OCI-LY1 (cell line): Measurements from ENCODE around the gene ABCD3.

Experiments
- CTCF ChIP-seq: fragments of 200-600 bp; sonication (generic), shearing (Covaris generic); IDR thresholded peaks from 2 replicates; pipeline ENCODE4 v1.5.1; 2017; ENCODE audit warnings: mild to moderate bottlenecking, antibody characterized with exemption, low read length, moderate library complexity, mixed read lengths
- EZH2 ChIP-seq: fragments of 200-600 bp; sonication (generic), shearing (Covaris generic); IDR thresholded peaks from 2 replicates; pipeline ENCODE4 v1.8.0; 2017; ENCODE audit warnings: borderline replicate concordance, mixed run types, mild to moderate bottlenecking, antibody characterized with exemption, low read length, moderate library complexity, mixed read lengths

DNA sequence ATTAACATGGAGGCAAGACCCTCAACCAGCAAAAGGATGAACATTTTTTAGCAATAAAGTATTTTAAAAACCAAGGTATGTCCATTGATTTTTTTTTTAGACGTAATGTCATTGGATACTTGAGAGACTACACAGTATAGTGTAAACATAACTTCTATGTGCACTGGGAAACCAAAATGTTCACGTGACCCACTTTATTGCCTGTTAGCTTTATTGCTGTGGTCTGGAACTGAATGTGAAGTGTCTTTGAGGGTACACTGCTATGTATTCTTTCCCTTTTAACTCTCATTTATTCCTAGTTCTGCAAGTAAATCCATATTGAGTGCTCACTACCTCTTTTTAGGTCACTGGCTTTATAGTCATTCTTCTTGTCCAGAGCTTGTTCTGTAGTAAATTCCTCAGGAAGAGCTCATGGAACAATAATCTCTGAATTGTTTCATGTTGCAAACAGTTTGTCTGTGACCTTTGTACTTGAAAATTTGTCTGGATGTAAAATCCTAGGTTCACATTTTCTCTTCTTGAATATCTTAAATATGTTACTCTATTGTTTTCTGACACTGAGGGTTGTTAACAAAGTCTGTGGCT lies 20.6 kb downstream of the ABCD3 start:
- TF ChIP-seq CTCF (no peak), EZH2 (no peak)
